GM19043 (cell line): ENCODE measurements around the gene GUCA2A.
"Not testable (repeated sequence)": the region's sequence is repeated elsewhere in the genome, so short reads cannot be mapped to it uniquely, and the experiment has no call there.

Experiments
- ATAC-seq: cut with Tn5 transposase; IDR thresholded peaks from one replicate; pipeline ENCODE4 v1.9.1; 2021; ENCODE audit warnings: low read depth; ENCODE audit not compliant: unreplicated experiment

GUCA2A gene, protein sequence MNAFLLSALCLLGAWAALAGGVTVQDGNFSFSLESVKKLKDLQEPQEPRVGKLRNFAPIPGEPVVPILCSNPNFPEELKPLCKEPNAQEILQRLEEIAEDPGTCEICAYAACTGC

DNA sequence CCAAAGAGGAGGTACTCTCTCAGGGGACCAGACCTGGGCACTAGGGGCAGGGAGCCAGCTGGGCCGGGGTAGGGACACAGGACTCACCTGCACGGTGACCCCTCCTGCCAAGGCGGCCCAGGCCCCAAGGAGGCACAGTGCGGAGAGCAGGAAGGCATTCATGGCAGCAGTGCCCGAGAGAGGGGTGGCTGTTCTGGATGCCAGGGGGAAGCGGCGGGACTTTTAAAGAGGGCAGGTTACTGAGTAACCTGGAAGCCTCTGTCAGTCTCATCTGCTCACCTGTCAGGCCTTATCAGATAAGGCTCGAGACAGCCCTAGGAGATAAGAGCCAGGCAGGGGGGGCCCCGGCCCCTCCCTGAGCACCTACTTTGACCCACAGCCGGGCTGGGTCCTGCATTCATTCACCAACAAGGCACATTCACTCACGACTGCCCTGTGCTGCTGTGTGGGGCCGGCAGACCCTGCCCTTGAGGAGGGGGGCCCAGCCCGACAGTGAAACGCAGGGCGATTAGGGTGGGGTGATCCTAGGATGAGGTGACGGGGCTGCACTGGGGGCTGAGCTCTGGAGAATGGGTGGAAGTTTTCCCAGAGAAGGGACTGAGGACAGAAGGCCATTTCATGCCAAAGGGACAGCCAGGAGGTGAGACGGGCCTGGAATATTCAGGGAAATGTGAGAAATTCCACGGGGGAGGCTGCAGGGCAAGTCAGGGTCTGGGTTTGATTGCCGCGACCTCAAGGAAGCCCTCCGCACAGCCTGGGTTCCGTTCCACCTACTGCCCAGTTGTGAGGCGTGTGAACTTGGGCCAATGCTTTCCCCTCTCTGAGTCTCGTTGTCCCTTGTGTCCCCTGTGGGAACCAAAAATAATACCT is at the start of gene GUCA2A:
Gene GUCA2A, minus strand, starts transcription at position 195 of the 870 bp plus-strand sequence. Its CDS starts 33 bp downstream, at position 162.
- ATAC-seq = no peak

DNA sequence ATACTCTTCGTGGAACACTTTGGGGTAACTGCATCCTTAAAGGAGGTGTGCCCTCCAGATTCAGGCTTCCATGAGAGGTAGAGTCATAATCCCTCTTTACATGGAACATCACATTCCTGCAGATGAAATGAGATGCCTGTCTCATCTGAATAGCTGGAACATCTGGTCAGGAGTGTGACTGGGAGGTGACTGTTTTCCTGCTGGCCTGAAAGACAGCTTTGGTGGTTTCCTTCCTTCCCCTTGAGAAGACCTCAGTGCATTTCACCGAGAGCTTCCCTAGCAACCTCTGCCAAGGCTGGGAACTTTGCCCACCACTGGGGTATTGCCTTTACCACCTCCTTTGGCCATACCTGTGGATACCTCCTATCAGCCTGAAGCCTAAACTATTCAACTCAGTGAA is 46.7 kb upstream of the GUCA2A start:
- ATAC-seq = no peak

DNA sequence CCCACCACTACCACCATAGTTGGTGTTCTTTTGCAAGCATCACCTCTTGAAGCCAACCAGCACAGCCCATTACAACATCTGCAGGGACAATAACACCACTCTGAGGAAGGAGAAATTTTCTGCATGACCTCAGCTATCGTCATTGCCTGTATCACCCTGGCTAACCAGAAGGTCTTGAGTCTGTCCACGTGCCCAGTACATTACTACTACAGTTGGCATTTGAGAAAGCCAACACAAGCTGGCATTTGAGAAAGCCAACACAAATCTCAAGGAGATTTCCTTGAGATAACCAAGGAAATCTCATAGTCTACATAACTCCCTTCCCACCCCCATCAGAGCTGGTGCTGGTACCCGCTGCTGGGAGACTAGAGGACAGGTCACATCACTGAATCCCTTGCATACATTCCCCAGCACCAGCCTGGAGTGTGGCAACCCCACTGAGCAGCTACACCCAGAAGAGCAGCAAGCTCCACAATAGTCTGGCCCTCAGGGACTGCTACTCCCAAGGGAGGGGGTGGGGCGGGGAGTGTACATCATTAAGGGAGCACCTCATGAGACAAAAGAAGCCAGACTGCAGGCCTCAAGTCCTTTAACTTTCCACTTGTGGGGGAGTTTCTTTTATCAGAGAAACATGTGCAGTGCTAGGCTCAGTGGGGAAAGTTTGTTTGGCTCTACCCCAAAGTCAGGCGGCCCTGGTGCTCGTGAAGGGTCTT is 46.0 kb upstream of the GUCA2A start:
- ATAC-seq = no peak

DNA sequence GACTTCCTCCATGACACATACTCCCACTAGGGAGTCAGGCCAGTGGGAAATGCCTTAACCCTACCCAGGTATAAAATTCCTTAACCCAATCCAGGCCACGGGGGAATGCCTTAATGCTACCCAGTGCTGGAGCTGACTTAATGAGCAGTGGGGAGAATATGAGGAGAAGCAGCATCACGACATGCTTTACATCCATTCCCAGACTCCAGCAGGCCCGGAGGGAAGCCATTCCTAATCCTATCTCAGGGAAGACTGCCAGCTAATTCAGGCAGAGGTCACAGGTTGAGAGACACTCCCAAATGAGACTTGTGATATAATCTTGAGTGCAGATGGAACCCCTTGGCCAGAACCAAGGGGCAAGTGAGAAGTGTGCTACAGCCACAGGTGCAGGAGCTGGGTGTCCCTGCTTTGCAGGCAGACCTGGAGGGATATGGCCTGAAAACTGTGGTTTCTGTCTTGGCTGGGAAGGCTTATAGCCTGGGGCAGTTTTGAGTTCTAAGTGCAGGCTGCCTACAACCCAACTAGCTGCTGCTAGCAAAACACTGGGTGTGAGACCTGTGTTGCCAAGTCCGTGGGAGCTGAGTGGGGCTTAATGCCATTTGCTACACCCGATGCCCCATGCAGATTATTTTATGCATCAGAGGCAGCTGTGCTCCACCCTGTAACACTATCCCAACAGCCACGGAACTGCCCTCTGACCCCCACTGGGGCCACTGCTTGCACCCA is 45.1 kb upstream of the GUCA2A start:
- ATAC-seq = no peak

DNA sequence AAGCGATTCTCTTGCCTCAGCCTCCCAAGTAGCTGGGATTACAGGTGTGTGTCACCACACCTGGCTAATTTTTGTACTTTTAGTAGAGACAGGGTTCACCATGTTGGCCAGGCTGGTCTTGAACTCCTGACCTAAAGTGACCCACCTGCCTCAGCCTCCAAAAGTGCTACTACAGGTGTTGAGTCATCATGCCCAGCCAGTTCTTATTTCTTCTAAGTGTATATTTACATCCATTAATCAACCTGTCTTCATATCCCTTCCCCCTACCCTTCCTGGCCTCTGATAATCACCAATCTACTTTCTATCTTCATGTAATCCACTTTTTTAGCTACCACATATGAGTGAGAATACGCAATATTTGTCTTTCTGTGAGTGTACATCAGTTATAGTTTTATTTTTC is 42.4 kb upstream of the GUCA2A start:
- not testable (repeated sequence) for ATAC-seq

DNA sequence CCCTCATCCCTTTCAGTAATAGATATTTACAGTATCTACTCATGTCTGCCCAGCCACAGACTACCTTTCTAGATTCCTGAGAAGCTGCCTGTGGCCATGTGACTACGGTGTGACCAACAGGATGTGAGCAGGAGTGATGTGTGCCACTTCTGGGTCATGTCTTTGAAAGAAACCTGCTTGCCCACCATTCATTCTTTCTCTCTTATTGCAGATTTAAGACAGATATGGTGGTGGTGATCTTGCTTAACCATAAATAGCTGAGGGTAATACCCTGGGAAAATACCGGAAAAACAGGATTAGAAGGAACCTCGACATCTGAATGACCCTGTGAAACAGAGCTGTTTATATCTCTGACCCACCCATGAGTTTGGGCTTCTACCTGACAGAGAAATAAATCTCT is 41.6 kb upstream of the GUCA2A start:
- ATAC-seq = no peak

DNA sequence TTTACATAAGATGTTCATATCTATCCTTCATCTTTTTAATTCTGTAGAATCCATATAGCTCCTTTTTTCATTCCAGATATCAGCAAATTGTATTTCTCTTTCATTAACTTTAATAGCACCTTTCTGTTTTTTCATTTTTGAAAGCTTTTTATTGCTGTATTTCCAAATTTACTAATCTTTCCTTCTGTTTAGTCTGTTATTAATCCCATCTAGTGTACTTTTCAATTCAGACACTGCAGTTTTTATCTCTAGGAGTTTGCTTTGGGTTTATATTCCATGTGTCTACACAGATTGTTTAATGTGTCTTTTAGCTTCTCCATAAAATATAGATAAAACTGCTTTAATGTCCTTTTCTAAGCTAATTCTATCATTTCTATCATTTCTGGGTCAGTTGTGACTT is 37.4 kb upstream of the GUCA2A start:
- ATAC-seq = no peak

DNA sequence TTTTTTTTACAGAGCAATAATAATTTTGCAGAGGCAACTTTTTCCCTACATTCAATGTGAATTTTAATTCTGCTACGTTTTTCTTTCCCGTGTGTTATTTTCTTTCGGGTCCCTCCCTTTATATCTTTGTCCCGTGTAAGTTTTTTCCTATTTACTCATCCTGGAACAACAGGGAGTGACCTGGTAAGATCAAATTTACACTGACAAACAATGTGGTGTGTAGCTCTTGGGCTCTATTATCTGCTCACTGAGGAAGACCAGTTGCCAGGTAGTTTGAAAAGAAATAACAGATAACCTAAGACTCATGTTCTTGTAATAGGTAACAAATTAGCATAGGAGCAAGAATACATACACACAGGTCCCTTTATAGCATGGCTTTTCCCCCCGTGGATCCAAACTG is 33.7 kb upstream of the GUCA2A start:
- ATAC-seq = no peak

DNA sequence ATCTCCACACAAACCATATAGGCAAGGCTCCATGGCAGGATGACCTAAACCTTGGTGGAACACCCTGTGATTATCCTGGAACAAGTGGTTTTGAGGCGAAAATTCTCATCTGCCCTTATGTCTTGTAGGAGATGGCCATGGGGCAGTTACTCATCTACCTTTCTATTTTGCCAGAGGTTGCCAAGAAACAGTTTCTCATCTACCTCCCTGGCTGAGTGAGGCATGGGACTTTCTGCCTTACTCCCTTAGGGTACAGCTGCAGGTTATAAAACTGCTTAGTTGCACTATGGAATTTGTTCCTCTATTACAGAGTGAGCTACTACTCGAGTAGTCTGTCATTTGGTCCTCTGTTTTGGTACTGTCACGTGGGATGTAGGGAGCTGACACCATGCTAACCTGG is 31.3 kb upstream of the GUCA2A start:
- no peak for ATAC-seq

DNA sequence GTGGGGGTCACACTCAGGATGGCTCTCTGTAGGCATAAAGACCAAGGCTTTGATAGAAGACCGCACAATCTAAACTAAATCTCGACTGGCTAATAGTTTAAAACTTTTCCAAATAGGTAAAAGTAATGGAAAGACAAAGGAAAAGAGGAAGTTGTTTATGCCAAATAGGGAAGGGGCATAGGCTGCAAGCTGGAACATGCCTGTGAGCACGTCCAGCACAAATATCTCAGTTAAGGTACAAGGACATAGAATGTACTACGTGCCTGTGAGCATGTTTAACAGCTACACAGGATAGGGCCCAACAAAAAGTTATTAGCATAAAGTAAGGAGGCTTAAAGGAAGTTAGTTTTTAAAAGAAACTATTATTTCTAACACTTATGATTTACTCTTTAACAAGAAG is 27.6 kb upstream of the GUCA2A start:
- ATAC-seq = no peak

DNA sequence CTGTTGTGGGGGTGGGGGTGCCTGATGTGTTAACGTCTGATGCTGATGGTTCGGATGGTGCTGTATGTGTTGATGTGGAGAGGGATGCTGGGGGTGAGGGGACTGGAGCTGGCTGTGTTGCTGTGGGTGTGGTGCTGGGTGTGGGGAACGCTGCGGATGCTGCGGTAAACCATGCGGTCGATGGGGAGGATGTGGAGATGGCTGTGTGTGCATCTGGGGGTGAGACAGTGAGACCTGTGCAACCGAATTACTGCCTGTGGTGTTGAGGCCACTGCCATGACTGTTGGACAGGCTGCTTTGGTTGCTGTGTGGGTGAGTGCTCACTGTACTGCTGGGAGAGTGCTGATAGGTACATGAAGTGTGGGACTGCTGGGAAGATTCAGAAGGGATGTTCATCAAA is 26.8 kb upstream of the GUCA2A start:
- ATAC-seq = no peak

DNA sequence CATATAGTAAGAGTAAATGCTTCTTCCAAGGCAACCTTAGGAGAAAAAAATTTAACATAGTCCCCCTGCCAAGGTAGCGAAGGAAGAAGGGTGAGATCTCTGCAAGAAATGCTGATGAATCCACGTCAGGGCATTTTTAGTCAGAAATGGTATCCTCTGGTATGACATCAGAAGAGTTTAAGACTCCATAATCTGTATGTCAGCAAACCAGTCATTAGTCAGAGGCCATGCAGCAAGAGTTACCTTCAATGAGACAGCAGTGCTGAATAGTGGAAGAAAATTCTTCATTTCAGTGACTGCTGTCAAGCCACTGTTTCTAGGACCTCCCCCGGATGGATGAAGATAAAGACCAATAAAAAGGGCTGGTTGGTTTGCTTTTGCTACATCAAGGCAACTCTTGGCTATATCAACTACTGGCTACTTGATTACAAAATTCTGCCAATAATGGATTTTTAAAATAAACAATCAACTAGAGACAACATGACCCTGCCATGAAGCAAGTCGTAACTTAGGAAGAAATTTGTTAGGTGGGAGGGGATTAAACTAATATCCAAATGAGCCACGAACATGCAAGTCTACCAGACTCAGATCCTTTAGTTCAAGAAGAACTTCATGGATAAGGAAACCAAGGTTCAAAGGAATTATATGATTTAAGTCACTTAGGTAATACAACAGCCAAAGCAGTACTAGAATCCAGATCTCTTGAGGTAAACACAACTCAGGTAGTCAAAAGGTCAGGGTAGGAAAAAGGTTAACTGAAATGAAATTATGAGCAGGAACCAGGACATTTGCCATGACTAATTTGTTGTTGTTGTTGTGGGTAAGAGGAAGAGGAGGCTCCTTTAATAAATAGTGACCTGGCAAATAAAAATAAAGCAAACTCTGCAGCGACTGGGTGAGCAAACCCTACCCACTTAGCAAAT is 25.6 kb upstream of the GUCA2A start:
- no peak for ATAC-seq

DNA sequence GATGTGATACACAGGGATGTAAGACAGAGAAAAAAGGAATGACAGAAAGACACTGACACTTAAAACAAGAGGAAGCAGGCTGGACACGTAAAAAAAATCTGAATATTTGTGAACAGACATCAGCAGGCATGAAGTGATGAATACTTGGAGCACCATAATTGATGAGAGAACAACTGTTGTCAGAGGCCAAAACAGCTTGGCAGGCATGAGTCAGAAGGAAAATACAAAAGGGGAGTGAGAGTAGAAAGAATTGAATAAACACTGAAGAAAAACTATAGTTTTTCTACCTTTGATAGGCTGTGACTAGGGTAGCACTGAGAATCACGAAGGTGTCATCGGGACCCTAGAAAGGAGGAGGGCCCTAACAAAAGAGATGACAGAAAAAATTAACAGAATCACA is 21.6 kb upstream of the GUCA2A start:
- ATAC-seq = no peak

DNA sequence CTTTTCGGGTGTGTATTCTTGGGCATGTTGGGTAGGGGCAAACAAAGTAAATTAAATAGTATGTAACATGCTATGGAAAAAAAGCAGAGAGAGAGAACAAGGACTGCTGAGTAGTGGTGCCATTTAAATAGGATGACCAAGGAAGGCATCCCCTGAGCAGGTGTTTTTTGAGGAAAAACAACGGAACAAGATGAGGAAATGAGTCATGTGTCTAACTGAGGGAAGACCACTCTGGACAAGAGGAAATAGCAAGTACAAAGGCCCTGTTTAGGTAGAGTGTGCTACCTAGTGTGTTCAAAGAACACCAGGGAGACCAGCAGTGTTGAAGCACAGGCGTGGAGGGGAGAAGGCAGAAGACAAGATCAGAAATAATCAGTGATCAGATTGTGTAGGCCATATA is 20.1 kb upstream of the GUCA2A start:
- no peak for ATAC-seq

DNA sequence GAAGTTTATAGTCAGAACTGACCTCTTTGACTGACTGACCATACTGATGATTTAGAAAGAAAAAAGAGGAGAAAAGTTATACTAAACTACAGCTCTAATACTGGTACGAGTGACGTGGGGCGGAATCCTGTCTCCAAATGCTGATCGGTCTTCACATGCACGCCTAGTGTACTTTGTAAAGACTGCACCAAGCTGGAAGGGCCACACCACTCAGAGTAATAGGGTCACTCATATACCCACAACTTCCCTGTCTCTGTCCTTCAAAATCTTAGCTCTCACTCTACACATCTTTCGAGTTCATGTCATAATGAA is 19.4 kb upstream of the GUCA2A start:
- ATAC-seq = no peak

DNA sequence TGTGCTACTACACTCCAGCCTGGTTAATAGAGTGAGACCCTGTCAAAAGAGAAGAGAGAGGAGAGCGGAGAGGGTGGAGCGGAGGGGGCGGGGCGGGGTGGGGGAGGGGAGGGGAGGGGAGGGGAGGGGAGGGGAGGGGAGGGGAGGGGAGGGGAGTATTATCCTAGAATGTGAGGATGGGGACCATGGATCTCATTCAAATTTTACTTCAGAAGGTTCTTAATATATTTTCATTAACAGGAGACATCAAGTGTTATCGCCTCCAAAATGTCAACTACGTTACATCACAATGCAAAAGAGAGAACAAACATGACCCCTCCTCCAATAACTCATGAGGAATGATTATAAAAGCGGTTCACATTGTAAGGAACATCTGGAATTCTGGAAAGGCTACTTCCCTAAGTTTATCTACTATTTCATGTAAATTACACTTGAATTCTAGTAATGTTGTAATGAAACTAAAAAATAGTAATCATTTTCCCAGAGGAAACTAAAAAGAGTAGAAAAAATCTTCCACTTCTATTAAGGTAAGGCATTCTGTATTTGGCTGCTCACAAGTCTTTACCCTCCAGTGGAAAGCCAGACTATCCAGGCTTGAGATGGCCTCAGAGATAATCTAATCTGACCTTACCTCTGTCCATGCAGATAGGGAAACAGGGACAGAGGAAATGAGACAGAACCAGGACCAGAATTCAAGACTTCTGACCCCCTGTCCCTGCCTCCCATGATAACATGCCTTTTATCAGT is 18.8 kb upstream of the GUCA2A start:
- no peak for ATAC-seq

DNA sequence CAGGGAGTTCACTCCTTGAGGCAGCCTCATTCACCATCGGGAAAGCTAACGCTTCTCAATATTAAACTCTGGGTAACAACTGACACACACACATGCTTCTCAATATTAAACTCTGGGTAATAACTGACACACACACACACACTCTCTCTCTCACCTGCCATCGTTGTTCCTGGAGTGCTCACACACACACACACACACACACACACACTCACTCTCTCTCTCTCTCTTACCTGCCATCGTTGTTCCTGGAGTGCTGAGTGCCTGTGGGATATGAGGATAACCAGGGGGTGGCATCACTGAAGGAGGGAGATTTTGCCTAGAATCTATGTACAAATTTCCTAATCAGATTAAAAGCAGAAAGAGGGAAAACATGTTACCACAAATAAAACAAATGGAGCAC is 17.1 kb upstream of the GUCA2A start:
- no peak for ATAC-seq

DNA sequence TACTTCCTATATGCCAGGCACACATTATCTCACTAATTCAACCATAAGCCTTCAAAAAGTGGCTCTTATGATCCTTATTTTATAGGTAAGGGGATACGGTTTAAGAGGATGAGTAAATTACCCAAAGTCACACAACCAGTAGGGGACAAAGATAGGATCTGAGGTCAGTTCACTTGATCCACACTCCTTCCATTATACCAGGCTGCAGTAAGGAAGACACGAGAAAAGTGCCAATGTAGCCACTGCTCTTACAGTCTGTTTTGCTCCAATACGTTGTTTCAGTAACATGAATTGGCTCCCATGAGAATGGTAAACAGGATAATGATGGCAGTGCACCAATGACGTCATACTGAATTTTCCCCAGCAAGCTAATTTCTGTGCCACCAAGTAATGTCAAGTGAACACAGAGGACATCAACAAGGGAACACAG is 15.4 kb upstream of the GUCA2A start:
- ATAC-seq = no peak

DNA sequence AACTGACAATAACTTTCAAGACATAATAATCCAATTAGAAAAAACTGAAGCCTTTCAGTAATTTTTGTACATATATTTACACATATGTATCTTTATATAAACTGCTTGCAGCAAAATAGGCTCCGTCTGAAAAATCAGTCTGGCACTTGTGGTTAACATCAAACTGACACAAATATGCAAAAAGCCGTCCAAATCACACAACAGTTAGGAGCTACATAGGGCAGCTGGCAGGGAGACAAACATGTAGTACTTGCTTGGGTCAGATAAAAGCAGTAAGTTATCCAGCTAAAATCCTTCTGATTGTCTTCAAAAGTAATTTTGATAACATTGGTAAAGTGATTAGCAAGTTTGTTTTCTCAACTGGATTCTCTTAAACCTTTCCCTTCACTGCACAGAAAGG is 14.7 kb upstream of the GUCA2A start:
- no peak for ATAC-seq

DNA sequence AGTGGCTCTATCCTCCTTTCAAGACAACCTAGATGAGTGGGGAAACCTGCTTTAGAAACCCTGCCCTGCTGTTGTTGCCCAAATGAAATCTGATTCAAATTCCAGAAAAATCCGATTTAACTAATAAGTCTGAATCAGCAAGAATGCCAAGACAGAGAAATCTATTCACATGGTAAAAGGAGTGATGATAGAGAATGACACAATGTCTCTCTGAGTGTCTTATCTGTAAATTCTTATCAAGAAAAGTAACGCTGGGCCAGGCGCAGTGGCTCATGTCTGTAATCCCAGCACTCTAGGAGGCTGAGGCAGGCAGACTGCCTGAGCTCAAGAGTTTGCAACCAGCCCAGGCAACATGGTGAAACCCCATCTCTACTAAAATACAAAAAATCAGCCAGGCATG is 13.7 kb upstream of the GUCA2A start:
- ATAC-seq = no peak
